Measurements from ENCODE around the gene BRMS1L. TPM values are rescaled to one million over a fixed set of nuclear protein-coding genes. Genes with fewer than 3 reads are reported as not detected.

BRMS1L gene
- total and polyA plus RNA-seq, 9 of the 15 experiments (the other 6 are each of a cell fraction or from before 2014, with no cell fraction given): 1.2 to 4.7 (median 3.3) TPM

- TF ChIP-seq ZNF444 (CRISPR knock-in tag; IDR thresholded peaks at IDR 0.05) (no peak), MECOM (CRISPR knock-in tag; IDR thresholded peaks at IDR 0.05) (no peak), KAT2B (IDR thresholded peaks at IDR 0.05; ENCODE audit: low read depth, low read length) (no peak), IRF2 (CRISPR knock-in tag; IDR thresholded peaks at IDR 0.05) (no peak), C11orf30 (IDR thresholded peaks at IDR 0.05; ENCODE audit: low read depth) (no peak), SREBF2 (CRISPR knock-in tag; IDR thresholded peaks at IDR 0.05) (no peak), NFXL1 (CRISPR knock-in tag; IDR thresholded peaks at IDR 0.05) (no peak), ZNF253 (CRISPR knock-in tag; conservative IDR thresholded peaks at IDR 0.05) (no peak), SMARCA4 (IDR thresholded peaks at IDR 0.05) (no peak), DPF2 (IDR thresholded peaks at IDR 0.05) (0 out of 2 replicates have a peak, but pooled peaks have one; percentile 43), MTA1 (IDR thresholded peaks at IDR 0.05; ENCODE audit: borderline replicate concordance) (no peak), ATF2 (CRISPR knock-in tag; IDR thresholded peaks at IDR 0.05) (no peak), VEZF1 (CRISPR knock-in tag; IDR thresholded peaks at IDR 0.05) (peak; percentile 86), CREB3L1 (IDR thresholded peaks at IDR 0.05; ENCODE audit: borderline replicate concordance, low read depth) (peak; percentile 61; the same call in 1 of the 2 replicates), ZNF395 (CRISPR knock-in tag; IDR thresholded peaks at IDR 0.05) (no peak), GATAD2B (IDR thresholded peaks at IDR 0.05; ENCODE audit: borderline replicate concordance) (no peak), ILK (tag; IDR thresholded peaks at IDR 0.05; ENCODE audit: borderline replicate concordance, low read depth) (no peak), TAF1 (IDR thresholded peaks at IDR 0.05; ENCODE audit: control insufficient read depth, extremely low read depth, insufficient read depth, low read length, severe bottlenecking) (peak; percentile 13), GTF2B (IDR thresholded peaks at IDR 0.05; ENCODE audit: extremely low read depth, insufficient read length) (no peak), MAFK (IDR thresholded peaks at IDR 0.05; ENCODE audit: low read length) (no peak), WHSC1 (IDR thresholded peaks at IDR 0.05; ENCODE audit: low read length) (no peak), THAP7 (CRISPR knock-in tag; IDR thresholded peaks at IDR 0.05) (no peak)
Measured at GRCh38 chr14:35826218-35826951, at the start of gene BRMS1L (continued).

All from K562 (cell line).